ENCODE data around the gene IGFALS.

DNA sequence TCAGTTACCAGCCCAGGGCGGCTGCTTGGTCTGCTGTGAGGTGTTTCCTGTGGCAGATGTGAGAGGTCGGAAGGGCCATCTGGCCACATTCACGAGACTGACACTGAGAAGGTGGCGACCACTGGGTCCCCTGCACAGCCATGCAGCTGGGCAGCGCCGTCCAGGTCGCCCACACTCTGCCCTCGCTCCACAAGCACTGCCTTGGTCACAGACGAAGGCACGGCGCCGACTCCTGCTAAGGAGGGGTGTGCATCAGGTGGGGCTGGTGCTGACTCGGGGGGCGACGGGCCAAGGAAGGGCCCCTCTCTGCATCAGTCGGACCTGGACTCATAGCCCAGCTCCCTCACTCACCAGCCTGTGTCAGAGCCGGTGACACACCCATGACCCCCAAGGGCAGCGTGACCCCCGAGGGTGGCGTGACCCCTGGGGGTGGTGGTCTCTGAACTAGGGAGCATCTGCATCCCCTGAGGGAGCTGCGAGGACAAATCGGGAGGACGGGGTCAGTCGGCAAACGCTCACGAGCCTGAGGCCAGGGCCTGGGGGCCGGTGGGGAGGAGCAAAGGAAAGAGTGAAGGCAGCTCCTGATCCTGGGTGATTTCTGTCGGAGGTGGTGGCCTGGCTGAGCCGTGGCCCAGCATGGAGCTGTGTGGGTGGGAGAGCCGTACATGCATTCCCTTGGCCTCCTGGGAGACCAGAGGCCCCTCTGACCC lies 52.6 kb downstream of the IGFALS start:
- TF ChIP-seq POLR2AphosphoS5 (IDR thresholded peaks at IDR 0.05) (no peak), CTCF (IDR thresholded peaks at IDR 0.05) (no peak), EP300 (IDR thresholded peaks at IDR 0.05; ENCODE audit: low read depth) (no peak)

All from transverse colon (tissue), 4 donors.